Measurements from ENCODE around the gene SERPINC1.

- no peak for TF ChIP-seq CTCF (IDR thresholded peaks at IDR 0.05; ENCODE audit: poor library complexity)
- TF ChIP-seq EZH2phosphoT487 (IDR thresholded peaks at IDR 0.05; ENCODE audit: low read depth, severe bottlenecking, unreplicated experiment), result no peak
These were observed 40.4 kb downstream of the SERPINC1 start for GRCh38 chr1:173876732-173877131.
